Caco-2 (cell line): ENCODE measurements around the gene SSRP1. TPM values are rescaled to one million over a fixed set of nuclear protein-coding genes. Genes with fewer than 3 reads are reported as not detected.

Experiments
- BruUV-seq: library from RNA; stranded (reverse); fragments of 400-500 nt; replicated peaks from 2 replicates; lab custom pipeline; 2021; lab: Mats Ljungman, UMichigan
- CTCF ChIA-PET: fragments of 300-600 bp; sonication (Branson Sonifier 250); formaldehyde crosslinking; loops from one replicate; lab custom pipeline; 2022; ENCODE audit warnings: antibody characterized with exemption; lab: Charles Lee
- POLR2A ChIA-PET: fragments of 300-600 bp; sonication (Branson Sonifier 250); formaldehyde crosslinking; loops from one replicate; lab custom pipeline; 2022; ENCODE audit warnings: antibody characterized with exemption; lab: Charles Lee
- DNase-seq, 2 experiments: peaks; one replicate each; pipeline versions ENCODE4 v3.0.0 to v3.0.0-alpha.2; 2020 to 2022
- H3K27me3 ChIP-seq: replicated peaks from 2 replicates; pipeline ENCODE4 v1.6.0; 2011; ENCODE audit warnings: low read length; ENCODE audit not compliant: control insufficient read depth, insufficient read depth
- H3K36me3 ChIP-seq: 2 replicates; pipeline ENCODE4 v1.5.1; 2011; ENCODE audit warnings: low read length; ENCODE audit not compliant: control insufficient read depth, insufficient read depth
- H3K4me1 ChIP-seq: fragments of 250-450 bp; sonication (Bioruptor Pico); 2 replicates; pipeline ENCODE4 v1.5.1; 2020; ENCODE audit warnings: mild to moderate bottlenecking
- H3K4me3 ChIP-seq: 2 replicates; pipeline ENCODE4 v1.5.1; 2011; ENCODE audit warnings: low read depth, mild to moderate bottlenecking, control low read depth, low read length
- H3K9me3 ChIP-seq: fragments of 250-450 bp; sonication (Bioruptor Pico); 2 replicates; pipeline ENCODE4 v1.5.1; 2020; ENCODE audit warnings: mild to moderate bottlenecking, moderate library complexity
- H3K27ac Mint-ChIP-seq: one replicate; pipeline ENCODE4 v1.8.0; 2022; ENCODE audit warnings: mixed read lengths; ENCODE audit not compliant: unreplicated experiment
- H3K27me3 Mint-ChIP-seq: one replicate; pipeline ENCODE4 v1.8.0; 2022; ENCODE audit warnings: mixed read lengths; ENCODE audit not compliant: insufficient read depth, unreplicated experiment
- H3K36me3 Mint-ChIP-seq: one replicate; pipeline ENCODE4 v1.8.0; 2022; ENCODE audit warnings: mild to moderate bottlenecking, mixed read lengths; ENCODE audit not compliant: insufficient read depth, unreplicated experiment
- H3K4me1 Mint-ChIP-seq: one replicate; pipeline ENCODE4 v1.8.0; 2022; ENCODE audit warnings: low read depth, mixed read lengths; ENCODE audit not compliant: unreplicated experiment
- H3K4me3 Mint-ChIP-seq: one replicate; pipeline ENCODE4 v1.8.0; 2022; ENCODE audit warnings: mild to moderate bottlenecking, moderate library complexity, mixed read lengths; ENCODE audit not compliant: unreplicated experiment
- H3K9me3 Mint-ChIP-seq: one replicate; pipeline ENCODE4 v1.8.0; 2022; ENCODE audit warnings: mixed read lengths; ENCODE audit not compliant: unreplicated experiment
- intact Hi-C: fragments of 100-400 bp; cut with micrococcal nuclease; formaldehyde crosslinking; loops from one replicate; pipeline ENCODE4 v1.10.0; 2022; ENCODE audit not compliant: unreplicated experiment
- total RNA-seq: library from RNA; stranded (reverse); gene quantifications from 2 replicates; pipeline ENCODE4 v1.2.3, GENCODE V29; 2022
- TF ChIP-seq, protein P1 (sequence below), 2 experiments: fragments of 200-600 bp in 1 of 2; IDR thresholded peaks; 1 replicate in 1 of 2; 2 replicates in 1 of 2; pipeline versions ENCODE4 v1.5.1 to v1.8.0; 2011 to 2022; ENCODE audit warnings: antibody characterized with exemption in 1 of 2, control low read depth in 1 of 2, inconsistent platforms in 1 of 2, low read depth in 1 of 2, low read length in 1 of 2, mild to moderate bottlenecking in 1 of 2, moderate library complexity in 1 of 2; ENCODE audit not compliant: insufficient read depth in 1 of 2, severe bottlenecking in 1 of 2, unreplicated experiment in 1 of 2

The SSRP1 gene
- total RNA-seq, 1 experiment from 2014 or later = 212 TPM

DNA sequence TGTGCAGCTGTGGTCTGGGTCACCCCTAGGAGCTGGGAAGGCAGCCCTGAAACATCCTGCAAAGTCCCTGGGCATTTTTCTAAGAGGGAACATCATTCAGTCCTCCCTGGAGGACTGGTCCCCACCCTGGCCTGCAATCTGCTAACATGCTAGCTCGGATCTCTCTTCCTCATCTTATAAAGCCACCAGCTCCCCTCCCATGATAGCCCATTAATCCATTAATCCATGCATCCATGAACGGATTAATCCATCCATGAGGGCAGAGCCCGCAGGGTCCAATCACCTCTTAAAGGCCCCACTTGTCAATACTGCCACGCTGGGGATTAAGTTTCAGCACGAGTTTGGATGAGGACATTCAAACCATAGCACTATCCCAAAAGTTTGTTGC, 33.1 kb upstream of the SSRP1 start:
- Mint-ChIP-seq H3K4me3 (no peak overlapping the region), H3K4me1 (no peaks in the 10 kb centered on the region), H3K36me3 (no peaks in the 10 kb centered on the region), H3K27me3 (no peaks in the 10 kb centered on the region), H3K27ac (no peak overlapping the region), H3K9me3 (no peaks in the 10 kb centered on the region)
- no peaks in the 10 kb centered on the region for H3K27me3 ChIP-seq
- intact Hi-C loops = no loop called here
- BruUV-seq = no TSS peak
- H3K4me3 ChIP-seq = no peak overlapping the region
- TF ChIP-seq, protein P1, sequence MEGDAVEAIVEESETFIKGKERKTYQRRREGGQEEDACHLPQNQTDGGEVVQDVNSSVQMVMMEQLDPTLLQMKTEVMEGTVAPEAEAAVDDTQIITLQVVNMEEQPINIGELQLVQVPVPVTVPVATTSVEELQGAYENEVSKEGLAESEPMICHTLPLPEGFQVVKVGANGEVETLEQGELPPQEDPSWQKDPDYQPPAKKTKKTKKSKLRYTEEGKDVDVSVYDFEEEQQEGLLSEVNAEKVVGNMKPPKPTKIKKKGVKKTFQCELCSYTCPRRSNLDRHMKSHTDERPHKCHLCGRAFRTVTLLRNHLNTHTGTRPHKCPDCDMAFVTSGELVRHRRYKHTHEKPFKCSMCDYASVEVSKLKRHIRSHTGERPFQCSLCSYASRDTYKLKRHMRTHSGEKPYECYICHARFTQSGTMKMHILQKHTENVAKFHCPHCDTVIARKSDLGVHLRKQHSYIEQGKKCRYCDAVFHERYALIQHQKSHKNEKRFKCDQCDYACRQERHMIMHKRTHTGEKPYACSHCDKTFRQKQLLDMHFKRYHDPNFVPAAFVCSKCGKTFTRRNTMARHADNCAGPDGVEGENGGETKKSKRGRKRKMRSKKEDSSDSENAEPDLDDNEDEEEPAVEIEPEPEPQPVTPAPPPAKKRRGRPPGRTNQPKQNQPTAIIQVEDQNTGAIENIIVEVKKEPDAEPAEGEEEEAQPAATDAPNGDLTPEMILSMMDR (IDR thresholded peaks at IDR 0.05; ENCODE audit: insufficient read depth in 1 of 2, low read depth in 1 of 2, low read length in 1 of 2, severe bottlenecking in 1 of 2, unreplicated experiment in 1 of 2) = no peak
- ChIA-PET CTCF (no interaction called here), POLR2A (no interaction called here)
- no peaks in the 10 kb centered on the region for H3K9me3 ChIP-seq
- no peaks in the 10 kb centered on the region for H3K36me3 ChIP-seq
- DNase-seq = no peak
- H3K4me1 ChIP-seq = no peaks in the 10 kb centered on the region

DNA sequence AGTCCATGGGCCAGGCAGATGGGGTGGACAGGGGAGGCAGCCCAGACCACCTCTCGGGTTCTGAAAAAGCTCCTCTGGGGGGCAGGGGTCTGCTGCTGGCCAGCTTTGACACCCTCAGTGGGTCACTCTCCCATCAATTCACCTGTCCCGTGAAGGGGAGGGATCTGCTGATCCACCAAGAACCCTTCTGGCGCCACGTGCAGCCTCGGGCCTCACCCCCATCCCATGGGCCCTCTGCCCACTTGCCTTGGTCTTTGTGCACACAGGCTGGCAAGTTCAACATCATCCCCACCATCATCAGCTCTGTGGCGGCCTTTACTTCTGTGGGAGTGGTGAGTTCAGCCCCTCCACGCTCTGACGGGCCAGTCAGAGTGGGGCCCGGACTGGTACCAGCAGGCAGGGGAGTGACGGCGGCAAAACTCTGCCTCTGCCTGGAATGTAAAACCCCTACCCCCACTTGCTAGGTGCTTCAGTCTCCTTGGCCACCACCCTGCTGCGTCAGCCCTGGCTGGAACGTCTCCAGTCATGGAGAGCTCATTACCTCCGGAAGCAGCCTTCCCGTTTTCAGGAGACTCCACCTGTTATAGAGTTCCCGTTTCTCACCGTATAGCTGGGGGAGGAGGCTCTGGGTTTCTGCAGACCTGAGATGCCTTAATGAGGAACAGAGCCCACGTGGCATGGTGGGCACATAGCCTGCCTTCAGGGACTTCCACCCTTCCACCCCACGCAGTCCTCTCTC, 32.6 kb upstream of the SSRP1 start:
- Histone ChIP-seq H3K4me3 (no peak overlapping the region), H3K36me3 (no peaks in the 10 kb centered on the region), H3K27me3 (no peaks in the 10 kb centered on the region), H3K4me1 (no peaks in the 10 kb centered on the region), H3K9me3 (no peaks in the 10 kb centered on the region)
- intact Hi-C loops = no loop called here
- no peak overlapping the region for H3K4me3 Mint-ChIP-seq
- no TSS peak for BruUV-seq
- no peak overlapping the region for H3K27ac Mint-ChIP-seq
- ChIA-PET POLR2A (no interaction called here), CTCF (no interaction called here)
- TF ChIP-seq, protein P1 (IDR thresholded peaks at IDR 0.05; ENCODE audit: insufficient read depth in 1 of 2, low read depth in 1 of 2, low read length in 1 of 2, severe bottlenecking in 1 of 2, unreplicated experiment in 1 of 2) = no peak
- no peaks in the 10 kb centered on the region for H3K36me3 Mint-ChIP-seq
- DNase-seq = no peak
- H3K27me3 Mint-ChIP-seq = no peaks in the 10 kb centered on the region
- no peaks in the 10 kb centered on the region for H3K4me1 Mint-ChIP-seq
- H3K9me3 Mint-ChIP-seq = no peaks in the 10 kb centered on the region

DNA sequence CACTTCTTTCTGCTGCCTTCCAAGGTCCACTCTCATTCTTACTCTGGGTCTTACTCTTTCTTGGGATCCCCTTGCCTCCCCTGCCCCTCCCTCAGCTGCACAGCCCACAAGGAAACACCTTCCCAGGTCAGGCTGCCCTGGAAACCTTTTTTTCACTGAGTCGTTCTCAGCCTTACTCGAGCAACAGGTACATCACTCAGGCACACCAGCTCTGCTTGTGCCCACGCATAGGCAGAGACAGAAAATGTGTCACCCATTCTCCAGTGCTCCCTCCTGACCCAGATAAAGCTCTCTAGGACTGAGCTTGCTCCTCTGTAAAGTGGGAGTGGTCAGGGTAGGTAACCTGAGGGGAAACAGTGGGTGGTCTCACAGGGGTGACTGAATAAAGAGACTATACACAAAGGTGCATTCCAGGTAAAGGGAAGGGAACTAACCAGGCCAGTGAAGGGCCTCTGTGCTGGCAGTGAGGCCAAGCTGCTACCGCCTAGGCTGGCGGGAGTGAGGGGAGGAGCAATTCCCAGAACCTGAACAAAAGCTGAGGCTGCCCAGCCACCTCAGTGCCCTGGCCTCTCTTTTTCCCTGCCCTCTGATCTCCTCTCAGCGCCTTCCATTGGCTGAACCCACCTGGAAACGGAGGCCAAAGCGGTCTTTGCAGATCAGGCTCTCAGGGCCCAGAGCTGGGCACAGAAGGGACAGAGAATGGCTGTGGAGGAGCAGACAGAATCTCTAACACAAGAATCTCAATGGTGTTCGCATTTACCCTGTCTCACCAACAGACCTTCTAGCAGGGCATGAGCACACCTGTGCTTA, 29.4 kb upstream of the SSRP1 start:
- Mint-ChIP-seq H3K4me1 (peaks cover 12% of the 10 kb centered on the region), H3K27me3 (no peaks in the 10 kb centered on the region), H3K4me3 (no peak overlapping the region), H3K27ac (no peak overlapping the region), H3K9me3 (peaks cover 16% of the 10 kb centered on the region), H3K36me3 (peaks cover 6% of the 10 kb centered on the region)
- Histone ChIP-seq H3K4me1 (peaks cover 13% of the 10 kb centered on the region), H3K36me3 (no peaks in the 10 kb centered on the region), H3K27me3 (no peaks in the 10 kb centered on the region), H3K4me3 (no peak overlapping the region), H3K9me3 (no peaks in the 10 kb centered on the region)
- TF ChIP-seq, protein P1 (IDR thresholded peaks at IDR 0.05; ENCODE audit: insufficient read depth in 1 of 2, low read depth in 1 of 2, low read length in 1 of 2, severe bottlenecking in 1 of 2, unreplicated experiment in 1 of 2) = no peak
- ChIA-PET POLR2A (no interaction called here), CTCF (interaction anchor here (0.6 kb wide), 1 partner anchor 93 kb away, joined by 3 read pairs; no protein-coding TSS in a partner anchor)
- no peak for DNase-seq
- intact Hi-C loops = loop anchor here (5.0 kb wide), 1 partner anchor 67 kb away; no protein-coding TSS in a partner anchor
- BruUV-seq = no TSS peak
